Keratinocyte (primary cell): ENCODE results near the gene CABLES2. TPM values are rescaled to one million over a fixed set of nuclear protein-coding genes. Genes with fewer than 3 reads are reported as not detected.

Source experiments
- DNase-seq: peaks from one replicate; pipeline ENCODE4 v3.0.0-alpha.2; 2011; ENCODE audit warnings: low read depth, missing footprints, low spot score
- FAIRE-seq: peaks from 2 replicates; lab custom pipeline; 2011; peaks lifted over from hg19 to GRCh38; lab: Jason Lieb, UNC
- H2AFZ ChIP-seq: 2 replicates; pipeline ENCODE4 v1.6.0; 2012; ENCODE audit warnings: low read length, control low read depth, inconsistent platforms; ENCODE audit not compliant: control insufficient read depth
- H3K27ac ChIP-seq: 2 replicates; pipeline ENCODE4 v1.5.1; 2011; ENCODE audit warnings: low read length; ENCODE audit not compliant: control insufficient read depth, insufficient read depth
- H3K27me3 ChIP-seq: 3 replicates; pipeline ENCODE4 v1.6.0; 2011; ENCODE audit warnings: low read length; ENCODE audit not compliant: control insufficient read depth, insufficient read depth; ENCODE audit errors: extremely low read depth
- H3K36me3 ChIP-seq, 2 experiments: 2 replicates in 1 of 2; 3 replicates in 1 of 2; pipeline ENCODE4 v1.5.1; 2011; ENCODE audit warnings: low read length in 2 of 2, mild to moderate bottlenecking in 1 of 2; ENCODE audit not compliant: control insufficient read depth in 2 of 2, insufficient read depth in 2 of 2; ENCODE audit errors: extremely low read depth in 1 of 2
- H3K4me1 ChIP-seq: 3 replicates; pipeline ENCODE4 v1.5.1; 2011; ENCODE audit warnings: low read length; ENCODE audit not compliant: control insufficient read depth, insufficient read depth; ENCODE audit errors: extremely low read depth
- H3K4me2 ChIP-seq: 3 replicates; pipeline ENCODE4 v1.6.0; 2011; ENCODE audit warnings: low read depth, low read length; ENCODE audit not compliant: control insufficient read depth, insufficient read depth; ENCODE audit errors: extremely low read depth
- H3K4me3 ChIP-seq, 3 experiments: fragments of 200-600 bp in 1 of 3; sonication (generic) in 1 of 3; 2 replicates in 2 of 3; 3 replicates in 1 of 3; pipeline ENCODE4 v1.5.1; 2011 to 2016; ENCODE audit warnings: low read length in 3 of 3, mild to moderate bottlenecking in 3 of 3, control low read depth in 2 of 3, inconsistent platforms in 1 of 3, low read depth in 1 of 3, mixed read lengths in 1 of 3, mixed run types in 1 of 3, moderate library complexity in 1 of 3; ENCODE audit not compliant: control insufficient read depth in 2 of 3, insufficient read depth in 2 of 3; ENCODE audit errors: extremely low read depth in 1 of 3
- H3K79me2 ChIP-seq: 2 replicates; pipeline ENCODE4 v1.6.0; 2012; ENCODE audit warnings: low read length; ENCODE audit not compliant: control insufficient read depth, insufficient read depth
- H3K9ac ChIP-seq: 3 replicates; pipeline ENCODE4 v1.6.0; 2011; ENCODE audit warnings: low read length; ENCODE audit not compliant: control insufficient read depth, insufficient read depth; ENCODE audit errors: extremely low read depth
- H3K9me1 ChIP-seq: 3 replicates; pipeline ENCODE4 v1.6.0; 2011; ENCODE audit warnings: low read length; ENCODE audit not compliant: control insufficient read depth, insufficient read depth; ENCODE audit errors: extremely low read depth
- H3K9me3 ChIP-seq: 2 replicates; pipeline ENCODE4 v1.5.1; 2012; ENCODE audit warnings: low read depth, low read length; ENCODE audit not compliant: control insufficient read depth
- H4K20me1 ChIP-seq: 3 replicates; pipeline ENCODE4 v1.6.0; 2011; ENCODE audit warnings: low read length; ENCODE audit not compliant: control insufficient read depth, insufficient read depth; ENCODE audit errors: extremely low read depth
- EZH2 ChIP-seq: IDR thresholded peaks from one replicate; pipeline ENCODE4 v1.6.1; 2012; ENCODE audit warnings: inconsistent platforms, mild to moderate bottlenecking, low read length, moderate library complexity
- dilution Hi-C: fragments of 300-500 bp; cut with MboI; formaldehyde crosslinking; loops from one replicate; pipeline ENCODE4 v1.7.0; 2020; ENCODE audit warnings: low sequenced_read_pairs; ENCODE audit not compliant: extremely low pct_ligation_motif_present
- polyA plus RNA-seq, 5 experiments: library from polyadenylated mRNA; depleted of rRNA in 3 of 5; stranded (reverse) in 3 of 5; stranded (forward) in 1 of 5; unstranded in 1 of 5; fragments of >200 nt; gene quantifications; 1 replicate in 1 of 5; 2 replicates in 3 of 5; 3 replicates in 1 of 5; pipeline versions ENCODE4 v1.2.1 to v1.2.3, GENCODE V29; 2011 to 2012; ENCODE audit warnings: missing spikeins in 2 of 5, low read depth in 1 of 5, low replicate concordance in 1 of 5
- TF ChIP-seq, protein P1 (sequence below), 3 experiments: IDR thresholded peaks in 1 of 3; conservative IDR thresholded peaks in 1 of 3; optimal IDR thresholded peaks in 1 of 3; 2 replicates in 2 of 3; 3 replicates in 1 of 3; pipeline versions ENCODE3 to v1.5.1; 2011; ENCODE audit warnings: low read length in 3 of 3, mild to moderate bottlenecking in 3 of 3, moderate library complexity in 2 of 3, control low read depth in 1 of 3, inconsistent platforms in 1 of 3; ENCODE audit not compliant: insufficient read depth in 2 of 3; ENCODE audit errors: extremely low read depth in 1 of 3

The CABLES2 gene
- polyA plus RNA-seq, 1 donor (not counting 4 experiments of a cell fraction or from before 2014, with no cell fraction given), result 2.2 TPM

DNA sequence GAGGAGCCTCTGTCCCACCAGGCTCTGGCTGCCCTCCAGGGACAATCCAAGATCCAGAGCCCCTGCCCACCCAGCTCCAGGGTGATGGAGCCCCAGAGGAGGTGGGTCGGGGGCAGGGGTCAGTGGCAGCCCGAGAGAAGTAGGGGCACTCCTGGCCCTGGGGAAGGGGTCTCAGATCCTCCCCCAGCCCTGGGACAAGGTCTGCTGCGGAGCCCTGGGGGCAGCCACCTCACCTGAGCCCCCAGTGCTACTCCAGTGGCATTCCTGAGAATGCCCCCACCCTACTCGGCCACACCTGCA, 37.3 kb downstream of the CABLES2 start:
- Histone ChIP-seq H3K9me1 (no peaks in the 10 kb centered on the region), H3K36me3 (no peaks in the 10 kb centered on the region), H3K79me2 (peaks cover 14% of the 10 kb centered on the region), H3K9me3 (no peaks in the 10 kb centered on the region), H2AFZ (no peak overlapping the region), H3K27ac (no peak overlapping the region), H3K4me3 (no peak overlapping the region), H3K4me2 (peak overlapping the region; percentile 43), H4K20me1 (peaks cover 5% of the 10 kb centered on the region), H3K9ac (no peak overlapping the region), H3K27me3 (no peaks in the 10 kb centered on the region), H3K4me1 (peaks cover 40% of the 10 kb centered on the region)
- FAIRE-seq (no peak), DNase-seq (no peak)
- no peak for TF ChIP-seq EZH2
- TF ChIP-seq, protein P1, sequence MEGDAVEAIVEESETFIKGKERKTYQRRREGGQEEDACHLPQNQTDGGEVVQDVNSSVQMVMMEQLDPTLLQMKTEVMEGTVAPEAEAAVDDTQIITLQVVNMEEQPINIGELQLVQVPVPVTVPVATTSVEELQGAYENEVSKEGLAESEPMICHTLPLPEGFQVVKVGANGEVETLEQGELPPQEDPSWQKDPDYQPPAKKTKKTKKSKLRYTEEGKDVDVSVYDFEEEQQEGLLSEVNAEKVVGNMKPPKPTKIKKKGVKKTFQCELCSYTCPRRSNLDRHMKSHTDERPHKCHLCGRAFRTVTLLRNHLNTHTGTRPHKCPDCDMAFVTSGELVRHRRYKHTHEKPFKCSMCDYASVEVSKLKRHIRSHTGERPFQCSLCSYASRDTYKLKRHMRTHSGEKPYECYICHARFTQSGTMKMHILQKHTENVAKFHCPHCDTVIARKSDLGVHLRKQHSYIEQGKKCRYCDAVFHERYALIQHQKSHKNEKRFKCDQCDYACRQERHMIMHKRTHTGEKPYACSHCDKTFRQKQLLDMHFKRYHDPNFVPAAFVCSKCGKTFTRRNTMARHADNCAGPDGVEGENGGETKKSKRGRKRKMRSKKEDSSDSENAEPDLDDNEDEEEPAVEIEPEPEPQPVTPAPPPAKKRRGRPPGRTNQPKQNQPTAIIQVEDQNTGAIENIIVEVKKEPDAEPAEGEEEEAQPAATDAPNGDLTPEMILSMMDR (optimal IDR thresholded peaks at IDR 0.05 in 1 of 3, IDR thresholded peaks at IDR 0.05 in 1 of 3, conservative IDR thresholded peaks at IDR 0.05 in 1 of 3; ENCODE audit: extremely low read depth in 1 of 3, insufficient read depth in 2 of 3, low read length in 3 of 3), result no peak
- dilution Hi-C loops, result no loop called here

DNA sequence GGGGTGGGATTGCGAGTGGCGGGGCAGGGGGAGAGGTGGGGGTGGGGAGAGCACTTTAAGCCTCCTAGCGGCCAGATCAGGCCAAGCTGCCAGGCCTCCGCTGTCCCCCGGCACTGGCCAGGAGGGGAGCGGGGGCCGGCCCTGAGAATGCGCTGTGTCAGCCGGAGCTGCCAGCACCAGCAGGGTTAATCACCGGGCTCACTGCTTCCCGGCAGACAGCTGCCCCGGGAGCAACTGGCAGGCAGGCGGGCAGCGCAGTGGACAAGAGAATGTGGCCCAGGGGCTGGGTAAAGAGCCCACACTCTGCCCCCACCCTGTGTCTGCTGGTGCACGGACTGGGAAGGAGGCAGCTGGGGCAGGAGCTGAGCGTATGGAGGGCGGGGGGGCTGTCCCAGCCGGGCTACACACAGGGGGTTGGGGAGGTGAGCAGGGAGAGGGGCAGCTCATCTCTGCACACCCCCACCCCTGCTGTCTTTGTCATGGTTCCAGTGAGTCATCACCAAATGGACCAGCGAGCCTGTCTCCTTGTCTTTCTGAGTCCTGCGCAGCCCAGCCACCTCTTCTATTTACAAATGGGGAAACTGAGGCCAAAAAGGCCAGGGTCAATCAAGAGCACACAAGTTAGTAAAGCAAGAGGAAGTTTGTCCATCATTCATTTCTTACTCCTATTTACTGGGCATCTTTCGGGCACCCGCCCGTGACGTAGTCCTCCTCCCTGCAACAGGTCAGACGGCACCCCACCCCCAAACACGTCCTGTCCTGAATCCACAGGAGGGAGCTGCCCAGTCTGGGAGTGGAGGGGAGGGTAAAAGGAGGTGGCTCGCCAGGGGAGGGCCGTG, 37.9 kb downstream of the CABLES2 start:
- no peak for TF ChIP-seq EZH2
- TF ChIP-seq, protein P1 (optimal IDR thresholded peaks at IDR 0.05 in 1 of 3, IDR thresholded peaks at IDR 0.05 in 1 of 3, conservative IDR thresholded peaks at IDR 0.05 in 1 of 3; ENCODE audit: extremely low read depth in 1 of 3, insufficient read depth in 2 of 3, low read length in 3 of 3), result peak in 2 of 3 experiments; percentile 13 to 25
- no peak for DNase-seq
- FAIRE-seq, result no peak
- Histone ChIP-seq H3K36me3 (peaks cover 0 to 3% of the 10 kb centered on the region in 2 experiments), H2AFZ (no peak overlapping the region), H3K79me2 (peaks cover 20% of the 10 kb centered on the region), H3K27me3 (no peaks in the 10 kb centered on the region), H4K20me1 (peaks cover 9% of the 10 kb centered on the region), H3K4me3 (no peak overlapping the region), H3K4me2 (peak overlapping the region; percentile 43), H3K9me1 (no peaks in the 10 kb centered on the region), H3K9ac (no peak overlapping the region), H3K4me1 (peaks cover 45% of the 10 kb centered on the region), H3K27ac (no peak overlapping the region), H3K9me3 (no peaks in the 10 kb centered on the region)
- dilution Hi-C loops, result no loop called here
